Inflammatory macrophage (primary cell): ENCODE results near the gene SYT14.
"Not testable (repeated sequence)": the region's sequence is repeated elsewhere in the genome, so short reads cannot be mapped to it uniquely, and the experiment has no call there.

Experiments
- DNase-seq, 2 donors: peaks; one replicate each; pipeline ENCODE4 v3.0.0-alpha.2; 2020 to 2022
- total RNA-seq, 18 experiments: gene quantifications; one replicate each; lab custom pipeline; 2026; ENCODE audit warnings: mixed read lengths in 6 of 18, inconsistent platforms in 2 of 18; lab: John Stamatoyannopoulos, UW

Gene SYT14
- total RNA-seq, result 0 to 0.30 (median 0) reads per million in 18 experiments

DNA sequence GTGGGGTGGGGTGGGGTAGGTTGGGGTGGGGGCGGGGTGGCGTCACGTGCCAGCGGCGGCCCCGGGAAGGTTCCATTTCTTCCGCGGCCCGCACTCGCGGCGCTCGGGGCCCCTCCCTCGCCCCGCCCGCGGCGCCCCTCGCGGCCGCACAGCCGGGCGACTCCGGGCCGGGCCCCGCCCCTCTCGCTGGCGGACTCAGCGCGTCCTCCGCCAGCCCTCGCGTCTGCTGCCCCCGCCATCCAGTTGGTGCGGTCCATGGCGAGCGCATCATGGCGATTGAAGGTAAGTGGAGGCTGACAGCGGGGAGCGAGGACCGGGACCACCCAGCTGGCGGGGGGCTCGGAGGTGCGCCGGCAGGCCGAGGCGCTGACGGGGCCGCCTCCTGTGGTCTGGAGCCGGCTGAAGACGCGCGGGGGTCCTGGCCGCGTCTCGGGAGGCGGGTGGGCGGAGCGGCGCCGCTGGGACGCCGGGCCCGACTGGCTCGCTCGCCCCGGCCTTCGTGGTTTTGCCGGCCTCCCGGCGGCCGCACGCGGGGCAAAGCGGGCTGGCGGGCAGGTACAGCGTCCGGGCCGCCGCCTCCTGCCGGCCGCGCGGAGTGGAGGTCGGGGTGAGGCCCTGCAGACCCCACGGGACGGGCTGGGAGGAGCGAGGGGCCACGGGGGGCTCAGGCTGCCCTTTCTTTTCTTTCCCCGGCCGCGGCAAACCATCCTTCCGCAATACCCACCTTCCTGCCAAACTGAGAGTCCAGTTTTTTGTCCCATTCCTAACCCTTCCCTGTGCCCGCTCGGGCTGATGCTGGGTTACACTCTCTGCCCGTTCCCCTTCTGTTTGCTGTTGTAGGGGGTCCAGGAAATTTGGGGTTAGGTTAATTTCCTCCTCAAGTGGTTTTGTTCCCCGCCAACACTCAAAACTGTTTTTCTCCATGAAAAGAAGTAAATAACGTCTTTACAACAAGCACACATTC is at the start of gene SYT14:
TSS of gene SYT14 (plus strand) at position 222 of the 964 bp plus-strand sequence. CDS start at position 270, 48 bp downstream.
- DNase-seq, result no peak

GRCh38 chr1:209888291-209889076 is 49.5 kb upstream of the SYT14 start:
- DNase-seq, result not testable (repeated sequence)

- DNase-seq, result no peak
Observed at GRCh38 chr1:209889077-209889418, 49.0 kb upstream of the SYT14 start.

GRCh38 chr1:209890641-209891330 is 47.2 kb upstream of the SYT14 start:
- DNase-seq, result no peak

GRCh38 chr1:209893751-209894150 is 44.3 kb upstream of the SYT14 start:
- no peak for DNase-seq

- DNase-seq, result no peak
Observed at GRCh38 chr1:209895709-209896108, 42.3 kb upstream of the SYT14 start.

DNA sequence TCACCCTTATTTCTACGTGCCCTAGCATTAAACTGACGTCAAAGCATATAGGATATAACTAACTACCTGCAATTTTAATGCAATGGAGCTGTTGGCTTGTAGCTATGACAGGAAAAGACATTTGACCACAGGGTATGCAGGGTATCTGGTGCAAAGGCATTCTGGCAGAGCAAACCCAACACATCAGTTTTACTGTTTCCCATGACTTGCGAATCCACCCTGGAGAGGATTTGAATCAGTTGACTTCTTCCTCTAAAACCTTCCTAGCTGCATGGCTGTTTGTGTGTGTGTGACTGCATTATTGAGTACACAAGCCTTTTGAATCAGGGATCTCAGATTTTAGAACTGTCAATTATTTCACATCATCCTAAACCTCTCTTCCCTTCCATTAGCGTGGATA is 41.7 kb upstream of the SYT14 start:
- DNase-seq, result no peak

- DNase-seq, result not testable (repeated sequence)
Observed at GRCh38 chr1:209898271-209898670, 39.7 kb upstream of the SYT14 start.

DNA sequence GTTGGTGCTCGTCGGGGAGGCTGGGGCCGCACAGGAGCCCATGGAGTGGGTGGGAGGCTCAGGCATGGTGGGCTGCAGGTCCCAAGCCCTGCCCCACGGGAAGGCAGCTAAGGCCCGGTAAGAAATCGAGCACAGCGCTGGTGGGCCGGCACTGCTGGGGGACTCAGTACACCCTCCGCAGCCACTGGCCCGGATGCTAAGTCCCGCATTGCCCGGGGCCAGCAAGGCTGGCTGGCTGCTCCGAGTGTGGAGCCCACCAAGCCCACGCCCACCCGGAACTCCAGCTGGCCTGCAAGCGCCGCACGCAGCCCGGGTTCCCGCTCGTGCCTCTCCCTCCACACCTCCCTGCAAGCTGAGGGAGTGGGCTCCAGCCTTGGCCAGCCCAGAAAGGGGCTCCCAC is 39.2 kb upstream of the SYT14 start:
- DNase-seq, result not testable (repeated sequence)

GRCh38 chr1:209899948-209900347 is 38.1 kb upstream of the SYT14 start:
- DNase-seq, result no peak

DNA sequence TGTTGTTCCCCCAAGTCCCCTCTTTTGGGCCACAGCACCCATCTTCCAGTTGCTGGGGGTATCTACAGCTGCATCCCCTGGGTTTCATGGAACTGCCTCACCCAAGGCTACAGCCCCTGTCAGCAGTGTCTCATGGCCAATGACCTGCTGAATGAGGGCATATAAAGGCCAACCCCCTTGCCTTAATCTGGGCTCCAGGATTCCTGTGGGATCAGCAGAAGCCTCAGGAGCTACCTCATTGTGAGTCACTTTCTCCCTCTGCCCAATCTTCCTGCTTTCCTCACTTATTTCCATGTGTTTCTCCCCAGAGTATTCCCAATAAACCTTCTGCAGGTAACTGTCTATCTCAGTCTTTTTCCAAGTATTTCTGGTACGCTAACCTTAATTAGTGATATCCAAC is 37.3 kb upstream of the SYT14 start:
- DNase-seq, result no peak

- DNase-seq, result no peak
Observed at GRCh38 chr1:209901211-209901610, 36.8 kb upstream of the SYT14 start.

DNA sequence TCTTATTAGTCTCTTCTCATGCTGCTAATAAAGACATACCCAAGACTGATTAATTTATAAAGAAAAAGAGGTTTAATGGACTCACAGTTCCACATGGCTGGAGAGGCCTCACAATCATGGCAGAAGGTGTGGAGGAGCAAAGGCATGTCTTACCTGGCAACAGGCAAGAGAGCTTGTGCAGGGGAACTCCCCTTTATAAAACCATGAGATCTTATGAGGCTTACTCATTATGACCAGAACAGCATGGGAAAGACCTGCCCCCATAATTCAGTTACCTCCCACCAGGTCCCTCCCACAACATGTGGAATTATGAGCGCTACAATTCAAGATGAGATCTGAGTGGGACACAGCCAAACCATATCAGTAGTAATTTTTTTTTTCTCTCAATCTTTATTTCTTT is 33.2 kb upstream of the SYT14 start:
- DNase-seq, result not testable (repeated sequence)

- no peak for DNase-seq
Observed at GRCh38 chr1:209911746-209912145, 26.3 kb upstream of the SYT14 start.

GRCh38 chr1:209912306-209912705 is 25.7 kb upstream of the SYT14 start:
- no peak for DNase-seq

GRCh38 chr1:209919637-209920036 is 18.4 kb upstream of the SYT14 start:
- not testable (repeated sequence) for DNase-seq

GRCh38 chr1:209920844-209921243 is 17.2 kb upstream of the SYT14 start:
- no peak for DNase-seq

DNA sequence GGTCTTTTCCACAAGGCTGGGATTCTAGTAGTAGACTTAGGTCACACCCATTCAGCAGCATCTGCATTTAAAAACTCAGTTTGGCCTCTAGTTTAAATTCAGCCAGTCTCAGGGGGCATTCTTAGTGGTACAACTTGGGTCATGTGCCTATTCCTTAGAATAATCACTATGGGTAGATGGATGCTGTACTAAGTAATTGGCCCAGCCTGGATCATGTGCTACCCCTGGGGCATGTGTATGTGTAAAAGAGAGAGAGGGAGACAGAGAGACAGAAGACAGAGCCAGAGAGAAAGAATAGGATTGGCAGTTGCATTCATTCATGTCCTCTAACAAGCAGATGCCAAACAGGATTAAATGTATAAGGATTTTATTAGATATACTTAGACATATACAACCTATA is 13.6 kb upstream of the SYT14 start:
- DNase-seq, result no peak

DNA sequence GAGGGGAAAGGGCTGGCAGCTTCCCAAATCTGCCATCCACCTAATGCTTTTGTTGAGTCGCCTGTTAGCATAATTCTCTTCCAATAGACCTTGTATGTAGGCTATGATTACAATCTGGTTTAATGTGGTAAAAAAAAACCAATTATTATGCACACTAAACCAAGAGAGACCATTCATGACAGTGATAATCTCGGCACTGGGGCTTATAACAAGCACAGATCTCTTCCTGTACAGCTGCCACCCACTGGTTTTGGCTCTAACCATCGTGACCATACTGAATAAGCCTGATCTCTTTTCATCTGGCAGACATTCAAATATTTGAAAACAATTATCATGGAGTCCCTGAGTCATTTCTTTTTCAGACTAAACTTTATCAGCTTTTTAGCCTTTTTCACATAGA is 12.0 kb upstream of the SYT14 start:
- no peak for DNase-seq

GRCh38 chr1:209927466-209927865 is 10.6 kb upstream of the SYT14 start:
- no peak for DNase-seq

- DNase-seq, result no peak
Observed at GRCh38 chr1:209929751-209930150, 8.3 kb upstream of the SYT14 start.

- no peak for DNase-seq
Observed at GRCh38 chr1:209931141-209931540, 6.9 kb upstream of the SYT14 start.

- DNase-seq, result no peak
Observed at GRCh38 chr1:209936125-209936524, 1.9 kb upstream of the SYT14 start.
